Mononuclear cell (primary cell): ENCODE measurements around the gene SEC16A. TPM values are rescaled to one million over a fixed set of nuclear protein-coding genes. Genes with fewer than 3 reads are reported as not detected.

Experiments
- H3K27me3 ChIP-seq: 2 replicates; pipeline ENCODE4 v1.6.0; 2011; ENCODE audit warnings: low read length, control low read depth; ENCODE audit not compliant: insufficient read depth
- H3K4me1 ChIP-seq: 2 replicates; pipeline ENCODE4 v1.5.1; 2011; ENCODE audit warnings: mild to moderate bottlenecking, low read length, control low read depth; ENCODE audit not compliant: insufficient read depth
- H3K4me3 ChIP-seq: 2 replicates; pipeline ENCODE4 v1.5.1; 2011; ENCODE audit warnings: mild to moderate bottlenecking, low read length, moderate library complexity
- H3K9me3 ChIP-seq: 2 replicates; pipeline ENCODE4 v1.5.1; 2011; ENCODE audit warnings: low read depth, mild to moderate bottlenecking, control low read depth, low read length
- total RNA-seq: library from RNA; depleted of rRNA; stranded (reverse); fragments of >200 nt; gene quantifications from one replicate; pipeline ENCODE4 v1.2.3, GENCODE V29; 2012

Gene SEC16A
- total RNA-seq, 1 donor, result 38.0 TPM

- Histone ChIP-seq H3K4me3 (no peak overlapping the region), H3K9me3 (no peaks in the 10 kb centered on the region), H3K4me1 (no peaks in the 10 kb centered on the region), H3K27me3 (no peaks in the 10 kb centered on the region)
Measured at GRCh38 chr9:136511144-136511669, 28.4 kb upstream of the SEC16A start.

DNA sequence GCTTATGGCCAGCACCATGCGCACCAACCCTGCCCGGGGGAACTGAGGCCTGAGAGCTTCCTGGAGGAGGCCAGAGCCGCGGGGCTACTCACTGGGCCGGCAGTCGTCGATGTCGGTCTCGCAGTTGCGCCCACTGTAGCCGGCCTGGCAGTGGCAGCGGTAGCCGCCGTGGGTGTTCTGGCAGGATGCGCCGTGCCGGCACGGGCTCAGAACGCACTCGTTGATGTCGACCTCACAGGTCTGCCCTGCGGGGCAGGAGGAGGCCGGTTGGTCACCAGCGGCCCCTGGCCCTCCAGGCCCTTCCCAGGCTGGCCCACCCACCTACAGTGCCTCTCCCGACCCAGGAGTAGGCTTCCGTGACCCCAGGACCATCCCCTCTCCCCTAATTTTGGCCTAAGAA lies 27.7 kb upstream of the SEC16A start:
- H3K4me1 ChIP-seq, result no peaks in the 10 kb centered on the region
- no peak overlapping the region for H3K4me3 ChIP-seq
- no peaks in the 10 kb centered on the region for H3K9me3 ChIP-seq
- H3K27me3 ChIP-seq, result no peaks in the 10 kb centered on the region

DNA sequence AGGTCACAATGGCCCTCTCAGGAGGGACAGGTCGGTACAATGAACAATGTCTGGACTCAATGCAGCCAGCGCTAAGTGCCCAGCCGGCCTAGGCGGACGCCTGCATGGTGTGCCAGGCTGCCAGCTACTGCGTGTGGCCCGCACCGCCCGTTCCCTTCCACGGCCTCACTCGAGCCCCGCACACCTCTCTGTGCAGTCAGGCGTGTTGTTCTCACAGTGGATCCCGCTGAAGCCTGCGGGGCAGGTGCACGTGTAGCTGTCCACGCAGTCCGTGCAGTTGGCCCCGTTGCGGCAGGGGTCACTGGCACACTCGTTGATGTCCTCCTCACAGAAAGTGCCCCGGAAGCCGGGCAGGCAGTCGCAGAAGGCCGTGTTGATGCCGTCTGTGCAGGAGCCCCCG lies 26.7 kb upstream of the SEC16A start:
- Histone ChIP-seq H3K9me3 (no peaks in the 10 kb centered on the region), H3K4me1 (no peaks in the 10 kb centered on the region), H3K27me3 (no peaks in the 10 kb centered on the region), H3K4me3 (no peak overlapping the region)

- no peaks in the 10 kb centered on the region for H3K4me1 ChIP-seq
- H3K4me3 ChIP-seq, result no peak overlapping the region
- H3K9me3 ChIP-seq, result no peaks in the 10 kb centered on the region
- no peaks in the 10 kb centered on the region for H3K27me3 ChIP-seq
Measured at GRCh38 chr9:136508729-136509500, 26.1 kb upstream of the SEC16A start.

- Histone ChIP-seq H3K4me1 (no peaks in the 10 kb centered on the region), H3K9me3 (no peaks in the 10 kb centered on the region), H3K4me3 (no peak overlapping the region), H3K27me3 (no peaks in the 10 kb centered on the region)
Measured at GRCh38 chr9:136507992-136508375, 25.1 kb upstream of the SEC16A start.

- H3K4me3 ChIP-seq, result no peak overlapping the region
- no peaks in the 10 kb centered on the region for H3K4me1 ChIP-seq
- H3K9me3 ChIP-seq, result no peaks in the 10 kb centered on the region
- H3K27me3 ChIP-seq, result no peaks in the 10 kb centered on the region
Measured at GRCh38 chr9:136507221-136507991, 24.6 kb upstream of the SEC16A start.

GRCh38 chr9:136506425-136506824 lies 23.6 kb upstream of the SEC16A start:
- H3K4me1 ChIP-seq, result no peaks in the 10 kb centered on the region
- no peak overlapping the region for H3K4me3 ChIP-seq
- no peaks in the 10 kb centered on the region for H3K9me3 ChIP-seq
- no peaks in the 10 kb centered on the region for H3K27me3 ChIP-seq

DNA sequence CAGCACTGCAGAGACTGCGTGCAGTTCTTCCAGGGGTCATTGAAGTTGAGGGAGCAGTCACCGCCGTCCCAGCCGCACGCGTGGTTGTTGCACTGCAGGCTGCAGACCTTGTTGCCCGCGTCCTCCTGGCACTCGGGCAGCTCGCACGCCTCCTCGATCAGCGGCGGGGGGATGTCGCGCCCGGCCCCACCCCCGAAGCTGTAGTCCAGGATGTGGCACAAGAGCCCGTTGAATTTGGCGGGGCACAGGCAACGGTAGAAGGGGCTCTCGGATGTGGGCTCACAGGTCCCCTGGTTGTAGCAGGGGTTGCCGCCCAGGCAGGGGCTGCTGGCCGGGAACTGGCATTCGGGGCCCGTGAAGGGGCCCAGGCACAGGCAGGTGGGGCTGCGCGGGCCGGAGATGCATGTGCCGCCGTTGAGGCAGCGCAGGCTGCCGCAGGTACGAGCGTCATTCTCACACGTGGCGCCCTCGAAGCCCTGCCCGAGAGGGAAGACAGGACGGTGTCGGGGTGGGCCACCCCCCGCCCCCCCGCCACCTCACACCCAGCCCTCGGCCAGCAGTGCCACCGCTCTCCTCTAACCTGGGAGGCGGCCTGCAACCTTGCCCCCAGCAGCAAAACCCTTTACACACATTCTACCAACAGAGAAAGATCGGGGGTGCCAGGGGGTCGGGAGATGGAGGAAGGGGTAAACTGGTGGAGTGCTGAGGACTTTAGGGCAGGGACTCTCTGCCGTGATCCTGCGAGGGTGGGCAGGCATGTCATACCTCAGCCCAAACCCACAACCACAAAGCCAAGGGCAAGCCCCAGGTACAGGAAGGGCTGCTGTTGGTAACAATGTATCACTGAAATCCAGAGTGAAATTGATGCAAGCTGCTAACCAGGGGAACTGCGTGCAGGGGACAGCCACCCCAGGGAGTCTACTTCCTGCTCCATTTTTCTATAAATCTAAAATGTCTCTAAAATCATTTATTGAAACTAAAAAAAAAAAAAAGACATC lies 22.9 kb upstream of the SEC16A start:
- Histone ChIP-seq H3K4me3 (no peak overlapping the region), H3K4me1 (no peaks in the 10 kb centered on the region), H3K27me3 (no peaks in the 10 kb centered on the region), H3K9me3 (no peaks in the 10 kb centered on the region)

GRCh38 chr9:136504512-136505348 lies 21.9 kb upstream of the SEC16A start:
- no peak overlapping the region for H3K4me3 ChIP-seq
- no peaks in the 10 kb centered on the region for H3K27me3 ChIP-seq
- no peaks in the 10 kb centered on the region for H3K9me3 ChIP-seq
- H3K4me1 ChIP-seq, result no peaks in the 10 kb centered on the region

- Histone ChIP-seq H3K4me1 (no peaks in the 10 kb centered on the region), H3K4me3 (no peak overlapping the region), H3K27me3 (no peaks in the 10 kb centered on the region), H3K9me3 (no peaks in the 10 kb centered on the region)
Measured at GRCh38 chr9:136502940-136503550, 20.2 kb upstream of the SEC16A start.

GRCh38 chr9:136502196-136502595 lies 19.4 kb upstream of the SEC16A start:
- Histone ChIP-seq H3K27me3 (no peaks in the 10 kb centered on the region), H3K9me3 (no peaks in the 10 kb centered on the region), H3K4me3 (no peak overlapping the region), H3K4me1 (no peaks in the 10 kb centered on the region)

GRCh38 chr9:136501686-136502085 lies 18.8 kb upstream of the SEC16A start:
- no peaks in the 10 kb centered on the region for H3K9me3 ChIP-seq
- no peaks in the 10 kb centered on the region for H3K27me3 ChIP-seq
- no peak overlapping the region for H3K4me3 ChIP-seq
- no peaks in the 10 kb centered on the region for H3K4me1 ChIP-seq

- Histone ChIP-seq H3K27me3 (no peaks in the 10 kb centered on the region), H3K4me1 (no peaks in the 10 kb centered on the region), H3K4me3 (no peak overlapping the region), H3K9me3 (no peaks in the 10 kb centered on the region)
Measured at GRCh38 chr9:136499935-136500910, 17.4 kb upstream of the SEC16A start.
